GM12892 (cell line): Measurements from ENCODE around the gene ADCY1.
"Not testable (repeated sequence)": the region's sequence is repeated elsewhere in the genome, so short reads cannot be mapped to it uniquely, and the experiment has no call there.

Source experiments
- POLR2A ChIP-seq: IDR thresholded peaks from 2 replicates; pipeline ENCODE4 v1.6.1; 2011; ENCODE audit warnings: low read depth, low read length, control low read depth
- POLR2AphosphoS5 ChIP-seq: IDR thresholded peaks from 2 replicates; pipeline ENCODE4 v1.6.1; 2011; ENCODE audit warnings: low read depth, low read length, control low read depth
- TAF1 ChIP-seq: IDR thresholded peaks from 2 replicates; pipeline ENCODE4 v1.6.1; 2011; ENCODE audit warnings: low read depth, mild to moderate bottlenecking, control low read depth, low read length, borderline replicate concordance

DNA sequence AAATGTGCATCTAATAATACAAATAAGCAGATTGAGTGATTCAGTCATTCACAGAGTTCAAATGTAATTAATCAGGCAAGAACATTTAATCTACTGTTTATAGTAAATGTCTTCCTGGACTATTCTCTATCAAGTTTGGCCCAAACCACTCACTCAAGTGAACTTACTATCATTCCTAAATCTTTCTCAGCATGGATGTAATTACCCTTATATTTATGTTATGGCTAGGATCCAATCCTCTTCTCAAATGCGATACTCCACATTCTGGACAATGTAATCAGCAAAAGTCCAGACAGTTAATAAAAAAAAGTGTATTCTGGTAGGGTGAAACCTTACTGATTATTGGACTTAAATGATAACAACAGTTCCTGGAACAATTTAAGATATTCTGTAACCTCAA, 185.3 kb downstream of the ADCY1 start:
- not testable (repeated sequence) for TF ChIP-seq TAF1, POLR2A, POLR2AphosphoS5
